Naive B cell (primary cell): ENCODE measurements around the gene MAPKAP1. TPM values are rescaled to one million over a fixed set of nuclear protein-coding genes. Genes with fewer than 3 reads are reported as not detected.

Experiments
- ATAC-seq, 2 donors: fragments of 150-1000 bp; cut with Tn5 transposase; 2 replicates each; pipeline ENCODE4 v1.10.0; 2021; ENCODE audit warnings: low read depth in 2 of 2, mild to moderate bottlenecking in 2 of 2, moderate library complexity in 2 of 2
- DNase-seq: peaks from one replicate; pipeline ENCODE4 v3.0.0; 2022
- H3K27ac Mint-ChIP-seq, 6 donors: one replicate each; pipeline ENCODE4 v1.8.0; 2020 to 2022; ENCODE audit warnings: mild to moderate bottlenecking in 6 of 6, mixed read lengths in 6 of 6, moderate library complexity in 5 of 6, inconsistent platforms in 2 of 6
- H3K27me3 Mint-ChIP-seq, 3 donors: one replicate each; pipeline ENCODE4 v1.8.0; 2021 to 2022; ENCODE audit warnings: mixed read lengths in 3 of 3, mild to moderate bottlenecking in 1 of 3
- H3K36me3 Mint-ChIP-seq, 2 donors: one replicate each; pipeline ENCODE4 v1.8.0; 2020 to 2022; ENCODE audit warnings: mixed read lengths in 2 of 2, inconsistent platforms in 1 of 2, mild to moderate bottlenecking in 1 of 2
- H3K4me1 Mint-ChIP-seq, 3 donors: one replicate each; pipeline ENCODE4 v1.8.0; 2020 to 2022; ENCODE audit warnings: mixed read lengths in 3 of 3, inconsistent platforms in 1 of 3, mild to moderate bottlenecking in 1 of 3, moderate library complexity in 1 of 3
- H3K4me3 Mint-ChIP-seq, 8 donors: one replicate each; pipeline ENCODE4 v1.8.0; 2020 to 2022; ENCODE audit warnings: mild to moderate bottlenecking in 8 of 8, mixed read lengths in 8 of 8, moderate library complexity in 8 of 8, inconsistent platforms in 2 of 8
- H3K9me3 Mint-ChIP-seq, 7 donors: one replicate each; pipeline ENCODE4 v1.8.0; 2020 to 2022; ENCODE audit warnings: mixed read lengths in 7 of 7, mild to moderate bottlenecking in 5 of 7, inconsistent platforms in 2 of 7, moderate library complexity in 1 of 7
- polyA plus RNA-seq, 6 donors: library from polyadenylated mRNA; unstranded; fragments of 300-500 nt; fragmentation: Illumina TruSeq; gene quantifications; one replicate each; pipeline ENCODE4 v1.2.3, GENCODE V29; 2021; ENCODE audit warnings: low read depth in 6 of 6

Gene MAPKAP1
- polyA plus RNA-seq, 6 donors from 2014 or later, result 62.4 to 76.1 (median 67.7) TPM

DNA sequence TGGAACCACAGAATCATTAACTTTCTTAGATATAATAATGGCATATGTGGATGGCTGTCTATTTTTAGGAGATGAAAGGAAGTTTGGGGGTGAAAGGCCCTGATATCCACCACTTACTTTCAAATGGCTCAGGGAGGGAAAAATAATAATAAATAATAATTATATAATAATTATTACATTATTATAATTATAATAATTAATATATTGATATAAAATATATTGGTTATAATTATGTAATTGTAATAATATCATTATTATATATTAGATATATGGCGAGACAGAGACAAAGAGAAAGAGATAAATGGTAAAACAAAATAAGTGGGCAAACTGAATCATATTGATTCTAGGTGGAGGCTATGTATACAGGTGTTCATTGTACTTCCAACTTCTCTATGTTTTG lies 308.8 kb downstream of the MAPKAP1 start:
- Mint-ChIP-seq H3K27ac (no peak overlapping the region), H3K27me3 (no peaks in the 10 kb centered on the region), H3K36me3 (no peaks in the 10 kb centered on the region), H3K4me3 (no peak overlapping the region), H3K4me1 (no peaks in the 10 kb centered on the region), H3K9me3 (no peaks in the 10 kb centered on the region)
- ATAC-seq, result no peak
- no peak for DNase-seq

DNA sequence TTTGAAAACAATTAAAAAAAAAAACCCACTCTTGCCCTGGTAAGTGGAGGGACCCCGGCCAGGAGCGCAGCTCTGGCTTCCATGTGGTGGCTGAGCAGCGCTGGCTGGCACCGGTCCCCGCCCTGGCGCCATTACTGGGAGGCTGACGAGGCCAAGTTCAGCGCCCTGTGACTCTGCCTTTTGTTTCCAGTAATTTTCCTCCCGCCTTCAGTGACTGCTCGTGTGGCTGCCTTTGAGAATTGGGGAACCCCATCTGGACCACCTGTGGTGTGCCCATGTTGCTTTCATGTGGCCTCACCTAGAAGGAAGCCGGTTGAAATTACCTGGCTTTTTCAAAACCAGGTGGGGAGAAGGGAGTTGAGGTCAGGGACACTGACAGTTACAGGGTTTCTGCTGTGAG lies 309.3 kb downstream of the MAPKAP1 start:
- no peak overlapping the region for H3K27ac Mint-ChIP-seq
- H3K36me3 Mint-ChIP-seq, result no peaks in the 10 kb centered on the region
- DNase-seq (no peak), ATAC-seq (no peak)
- H3K27me3 Mint-ChIP-seq, result no peaks in the 10 kb centered on the region
- H3K4me3 Mint-ChIP-seq, result no peak overlapping the region
- no peaks in the 10 kb centered on the region for H3K9me3 Mint-ChIP-seq
- no peaks in the 10 kb centered on the region for H3K4me1 Mint-ChIP-seq

DNA sequence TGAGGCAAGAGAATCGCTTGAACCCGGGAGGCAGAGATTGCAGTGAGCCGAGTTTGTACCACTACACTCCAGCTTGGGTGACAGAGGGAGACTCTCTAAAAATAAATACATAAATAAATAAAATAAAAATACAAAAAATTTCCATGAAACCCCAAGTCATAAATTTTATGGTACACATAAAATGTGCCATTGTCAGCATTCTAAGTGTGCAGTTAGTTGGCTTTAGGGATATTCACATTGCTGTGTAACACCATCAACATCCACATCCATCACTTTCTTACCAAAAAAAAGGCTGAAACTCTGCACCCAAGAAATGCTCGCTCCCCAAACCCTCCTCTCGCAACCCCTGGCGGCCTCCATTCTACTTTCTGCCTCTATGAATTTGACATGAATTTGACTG lies 310.2 kb downstream of the MAPKAP1 start:
- no peaks in the 10 kb centered on the region for H3K36me3 Mint-ChIP-seq
- H3K4me1 Mint-ChIP-seq, result no peaks in the 10 kb centered on the region
- H3K9me3 Mint-ChIP-seq, result no peaks in the 10 kb centered on the region
- no peak overlapping the region for H3K27ac Mint-ChIP-seq
- no peaks in the 10 kb centered on the region for H3K27me3 Mint-ChIP-seq
- H3K4me3 Mint-ChIP-seq, result no peak overlapping the region
- ATAC-seq (no peak), DNase-seq (no peak)

DNA sequence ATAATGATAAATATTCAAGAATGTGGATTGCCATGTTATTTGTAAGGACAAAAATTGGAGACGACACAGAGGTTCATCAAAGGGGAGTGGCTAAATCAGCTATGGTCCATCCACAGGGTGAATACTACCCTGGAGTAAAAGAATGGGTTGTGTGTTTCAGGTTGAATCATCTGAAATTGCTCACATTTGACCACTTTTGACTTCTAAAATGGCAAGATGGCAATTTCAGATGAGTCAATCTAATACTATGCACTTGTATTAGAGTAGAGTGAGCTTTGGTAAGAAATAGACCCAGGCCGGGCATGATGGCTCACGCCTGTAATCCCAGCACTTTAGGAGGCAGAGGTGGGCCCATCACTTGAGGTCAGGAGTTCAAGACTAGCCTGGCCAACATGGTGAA lies 313.6 kb downstream of the MAPKAP1 start:
- ATAC-seq (no peak), DNase-seq (no peak)
- Mint-ChIP-seq H3K36me3 (no peaks in the 10 kb centered on the region), H3K9me3 (no peaks in the 10 kb centered on the region), H3K4me1 (no peaks in the 10 kb centered on the region), H3K27me3 (peaks cover 0 to 7% (median 0%) of the 10 kb centered on the region in 3 donors), H3K4me3 (no peak overlapping the region), H3K27ac (no peak overlapping the region)

DNA sequence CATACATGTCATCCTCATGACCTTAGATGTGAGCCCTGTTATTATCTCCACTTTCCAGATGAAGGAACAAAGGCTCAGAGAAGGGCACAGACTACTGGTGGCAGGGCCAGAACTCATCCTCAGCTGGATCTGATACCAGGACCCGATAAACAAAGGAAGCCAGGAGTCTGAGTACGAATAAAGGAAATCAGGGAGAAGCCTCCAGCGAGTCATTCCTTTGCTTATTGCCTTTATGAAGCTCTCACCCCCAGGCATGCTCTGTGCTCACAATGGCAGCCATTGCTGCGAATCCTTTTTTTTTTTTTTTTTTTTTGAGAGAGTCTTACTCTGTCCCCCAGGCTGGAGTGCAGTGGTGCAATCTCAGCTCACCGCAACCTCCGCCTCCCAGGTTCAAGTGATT lies 315.3 kb downstream of the MAPKAP1 start:
- Mint-ChIP-seq H3K27ac (no peak overlapping the region), H3K4me1 (no peaks in the 10 kb centered on the region), H3K36me3 (no peaks in the 10 kb centered on the region), H3K4me3 (peak overlapping the region in 1 of 8 donors; percentile 15), H3K9me3 (no peaks in the 10 kb centered on the region), H3K27me3 (peaks cover 0 to 16% (median 8%) of the 10 kb centered on the region in 3 donors)
- DNase-seq (no peak), ATAC-seq (no peak)

DNA sequence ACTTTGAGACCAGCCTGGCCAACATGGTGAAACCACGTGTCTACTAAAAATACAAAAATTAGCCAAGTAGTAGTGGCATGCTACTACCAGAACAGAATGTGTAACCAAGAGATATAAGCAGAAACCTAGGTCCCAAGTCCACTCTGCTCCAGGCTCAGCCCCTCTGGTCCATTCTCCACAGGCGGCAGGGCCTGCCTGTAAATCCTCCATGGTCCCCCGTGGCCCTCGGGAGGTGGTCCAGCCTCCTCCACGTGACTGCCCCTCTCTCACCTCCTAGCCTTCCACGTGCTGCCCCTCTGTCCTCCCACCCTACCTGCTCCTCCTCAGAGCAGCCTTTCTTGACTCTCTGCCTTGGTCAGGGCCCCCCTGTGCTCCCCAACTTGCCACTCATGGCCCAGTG lies 318.0 kb downstream of the MAPKAP1 start:
- Mint-ChIP-seq H3K27ac (no peak overlapping the region), H3K27me3 (peaks cover 0 to 16% (median 8%) of the 10 kb centered on the region in 3 donors)
- ATAC-seq, result no peak

DNA sequence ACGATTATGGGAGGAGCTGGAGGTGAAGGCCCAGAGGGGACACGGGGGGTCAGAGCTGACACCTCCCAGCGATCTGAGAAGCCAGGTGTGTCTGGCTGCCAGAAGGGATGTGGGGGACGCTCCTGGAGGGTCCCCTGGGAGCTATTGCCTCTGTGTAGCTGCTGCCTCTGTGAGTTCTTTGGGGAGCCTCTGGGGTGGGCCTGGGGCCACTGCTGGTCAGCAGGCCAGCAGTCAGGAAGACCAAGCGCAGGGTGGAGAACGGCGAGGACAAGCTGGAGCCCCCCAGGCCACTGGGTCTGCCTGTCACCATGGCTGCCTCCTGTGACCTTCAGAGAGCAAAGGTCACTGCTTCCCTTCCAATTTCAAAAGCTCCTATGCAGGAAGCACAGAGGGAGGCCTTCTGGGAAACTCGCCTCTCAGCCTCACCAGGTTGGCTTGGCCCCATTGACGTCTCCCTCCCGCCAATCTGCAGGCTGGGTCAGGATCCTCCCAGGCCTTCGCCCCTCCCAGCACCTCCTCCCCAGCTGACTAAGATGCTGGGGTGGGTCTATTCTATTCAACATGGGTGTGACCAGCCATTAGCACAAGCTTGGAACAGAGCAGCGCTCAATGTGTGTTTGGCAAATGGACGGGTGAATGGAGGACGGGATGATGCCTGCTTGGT lies 319.0 kb downstream of the MAPKAP1 start:
- ATAC-seq (no peak), DNase-seq (no peak)
- Mint-ChIP-seq H3K4me3 (no peak overlapping the region), H3K27me3 (peaks cover 0 to 16% (median 8%) of the 10 kb centered on the region in 3 donors), H3K27ac (peak overlapping the region in 1 of 6 donors; percentile 56), H3K4me1 (no peaks in the 10 kb centered on the region), H3K9me3 (no peaks in the 10 kb centered on the region), H3K36me3 (no peaks in the 10 kb centered on the region)

More for the DNA sequence above, 318.0 kb downstream of the MAPKAP1 start:
- H3K9me3 Mint-ChIP-seq, result no peaks in the 10 kb centered on the region
- H3K4me1 Mint-ChIP-seq, result no peaks in the 10 kb centered on the region
- no peak overlapping the region for H3K4me3 Mint-ChIP-seq
- H3K36me3 Mint-ChIP-seq, result no peaks in the 10 kb centered on the region
- no peak for DNase-seq

Other genes with a start within 250 kb of the MAPKAP1 start
- 10 to 100 TPM in 3 of 6 donors, 1 to 10 TPM in 3; 7.5 to 15.8 (median 10.1) TPM for gene PBX3, start 40.2 kb upstream of the MAPKAP1 start, polyA plus RNA-seq